Activated CD8-positive, alpha-beta memory T cell treated with anti-CD3 and anti-CD28 coated beads, Interleukin-2, amount 50 U/mL, for 48 hours (primary cell): ENCODE measurements around the gene VSTM4.

ENCODE experiments used
- DNase-seq: peaks from one replicate; pipeline ENCODE4 v3.0.0-alpha.2; 2020

Gene VSTM4

GRCh38 chr10:49068209-49068608, 47.1 kb downstream of the VSTM4 start:
- no peak for DNase-seq

- no peak for DNase-seq
Measured at GRCh38 chr10:49066944-49067730, 48.2 kb downstream of the VSTM4 start.

GRCh38 chr10:49062229-49062628, 53.1 kb downstream of the VSTM4 start:
- DNase-seq: no peak

GRCh38 chr10:49061667-49062066, 53.7 kb downstream of the VSTM4 start:
- no peak for DNase-seq

GRCh38 chr10:49058463-49059255, 56.7 kb downstream of the VSTM4 start:
- DNase-seq: no peak

GRCh38 chr10:49057231-49057880, 58.0 kb downstream of the VSTM4 start:
- no peak for DNase-seq

- no peak for DNase-seq
Measured at GRCh38 chr10:49056356-49056755, 59.0 kb downstream of the VSTM4 start.

GRCh38 chr10:49055221-49055849, 60.0 kb downstream of the VSTM4 start:
- no peak for DNase-seq

GRCh38 chr10:49054753-49055152, 60.6 kb downstream of the VSTM4 start:
- no peak for DNase-seq

GRCh38 chr10:49053998-49054692, 61.2 kb downstream of the VSTM4 start:
- no peak for DNase-seq

- no peak for DNase-seq
Measured at GRCh38 chr10:49053053-49053997, 62.0 kb downstream of the VSTM4 start.

- no peak for DNase-seq
Measured at GRCh38 chr10:49052069-49052468, 63.3 kb downstream of the VSTM4 start.

- no peak for DNase-seq
Measured at GRCh38 chr10:49050906-49051305, 64.4 kb downstream of the VSTM4 start.

- DNase-seq: no peak
Measured at GRCh38 chr10:49050366-49050765, 65.0 kb downstream of the VSTM4 start.

- DNase-seq: no peak
Measured at GRCh38 chr10:49049660-49050059, 65.7 kb downstream of the VSTM4 start.

- DNase-seq: no peak
Measured at GRCh38 chr10:49047128-49047639, 68.1 kb downstream of the VSTM4 start.

GRCh38 chr10:49044293-49045193, 70.8 kb downstream of the VSTM4 start:
- no peak for DNase-seq

GRCh38 chr10:49040601-49041000, 74.7 kb downstream of the VSTM4 start:
- no peak for DNase-seq

GRCh38 chr10:49039409-49039808, 75.9 kb downstream of the VSTM4 start:
- no peak for DNase-seq

GRCh38 chr10:49038711-49039110, 76.6 kb downstream of the VSTM4 start:
- no peak for DNase-seq
